ENCODE results near the gene ATP8A2. TPM values are rescaled to one million over a fixed set of nuclear protein-coding genes. Genes with fewer than 3 reads are reported as not detected.

ATP8A2 gene
- total and polyA plus RNA-seq, 10 of the 15 experiments (the other 5 are each of a cell fraction or from before 2014, with no cell fraction given) = 0.01 to 0.04 (median 0.04) TPM; not detected in 7

GRCh38 chr13:25371158-25371874, 458 bp upstream of the ATP8A2 start:
- Histone ChIP-seq H3K27ac (ENCODE audit: control insufficient read depth, insufficient read depth) (no peak overlapping the region), H3K4me1 (ENCODE audit: control insufficient read depth, insufficient read depth, low read length) (no peaks in the 10 kb centered on the region), H3K9ac (ENCODE audit: control insufficient read depth, insufficient read depth, low read length) (no peak overlapping the region), H3K36me3 (ENCODE audit: control insufficient read depth in 2 of 2, insufficient read depth in 2 of 2, low read length in 1 of 2) (no peaks in the 10 kb centered on the region), H3K79me2 (ENCODE audit: control insufficient read depth, insufficient read depth, low read length) (no peaks in the 10 kb centered on the region), H3K27me3 (replicated peaks in 1 of 2; ENCODE audit: control insufficient read depth in 2 of 2, insufficient read depth in 2 of 2, low read length in 1 of 2) (peaks cover 8 to 10% of the 10 kb centered on the region in 2 experiments; a peak in 3 of 4 replicates), H4K20me1 (ENCODE audit: control insufficient read depth, insufficient read depth) (no peaks in the 10 kb centered on the region), H3K4me3 (no peak overlapping the region), H3K9me3 (replicated peaks; ENCODE audit: control insufficient read depth, insufficient read depth, low read length) (no peaks in the 10 kb centered on the region), H3K4me2 (ENCODE audit: control insufficient read depth, insufficient read depth) (no peak overlapping the region), H2AFZ (ENCODE audit: control insufficient read depth, low read depth, low read length) (no peak overlapping the region)
- BruUV-seq (replicated peaks) = no TSS peak
- ChIA-PET POLR2A (no interaction called here), RAD21 (ENCODE audit: unreplicated experiment) (no interaction called here), SMC1A (ENCODE audit: uncharacterized antibody, unreplicated experiment) (no interaction called here), CTCF (no interaction called here)
- 64% methylated on average over 16 of the region's 20 CpGs for WGBS (ENCODE audit: insufficient coverage, insufficient replicate concordance, low lambda C conversion rate, missing lambda C conversion rate)
- ATAC-seq = no peak
- intact Hi-C loops (cut with micrococcal nuclease; ENCODE audit: unreplicated experiment) = loop anchor here (10.0 kb wide), 1 partner anchor 137 kb away; no protein-coding TSS in a partner anchor
- in situ Hi-C loops (cut with MboI) = loop anchor here (10.0 kb wide), 1 partner anchor 287 kb away; no protein-coding TSS in a partner anchor
- DNase-seq (ENCODE audit: low read depth, low spot score) = no peak
- no peak for TF ChIP-seq BCL11A (IDR thresholded peaks at IDR 0.05; ENCODE audit: low read depth, low read length)
- no peak for TF ChIP-seq SUPT20H (IDR thresholded peaks at IDR 0.05; ENCODE audit: borderline replicate concordance, control insufficient read depth, low read depth, low read length)
- TF ChIP-seq BRCA1 (IDR thresholded peaks at IDR 0.05; ENCODE audit: low read depth, low read length) = no peak
- TF ChIP-seq E2F8 (IDR thresholded peaks at IDR 0.05; ENCODE audit: low read depth, partially characterized antibody) = no peak
- no peak for TF ChIP-seq SIN3A (IDR thresholded peaks at IDR 0.05; ENCODE audit: low read depth, low read length)
- no peak for TF ChIP-seq RCOR1 (conservative IDR thresholded peaks at IDR 0.05; ENCODE audit: low read depth, low read length)
- no peak for FAIRE-seq

Measured in GM12878 (cell line).